Adrenal gland (tissue), 5 donors: ENCODE measurements around the gene CELF6.

ENCODE experiments used
- CTCF ChIP-seq, 6 experiments: fragments of 450-650 bp in 4 of 6; fragments of 200-600 bp in 2 of 6; sonication (generic) in 1 of 6; IDR thresholded peaks; 1 replicate in 5 of 6; 2 replicates in 1 of 6; pipeline versions ENCODE4 v1.5.1 to v1.8.0; 2016 to 2021; ENCODE audit warnings: antibody characterized with exemption in 6 of 6, mild to moderate bottlenecking in 2 of 6, moderate library complexity in 1 of 6
- POLR2A ChIP-seq, 2 donors: fragments of 450-650 bp; IDR thresholded peaks; one replicate each; pipeline ENCODE4 v1.6.1; 2017; ENCODE audit warnings: antibody characterized with exemption in 2 of 2, mild to moderate bottlenecking in 2 of 2, moderate library complexity in 1 of 2
- donor health status: DM: no; HTN: no; CAD: no.

GRCh38 chr15:72276326-72276700 is 43.6 kb downstream of the CELF6 start:
- TF ChIP-seq CTCF (IDR thresholded peaks at IDR 0.05) (no peak), POLR2A (IDR thresholded peaks at IDR 0.05) (no peak)
